Spleen (tissue), 7 donors: Measurements from ENCODE around the gene S100A8.

Experiments used
- CTCF ChIP-seq, 11 experiments: fragments of 200-600 bp in 7 of 11; fragments of 450-650 bp in 4 of 11; sonication (generic) in 4 of 11; IDR thresholded peaks in 8 of 11; conservative IDR thresholded peaks in 3 of 11; 1 replicate in 7 of 11; 2 replicates in 4 of 11; pipeline versions ENCODE4 v1.4.0 to v1.8.0; 2016 to 2021; ENCODE audit warnings: antibody characterized with exemption in 11 of 11, inconsistent platforms in 4 of 11, mild to moderate bottlenecking in 1 of 11
- POLR2A ChIP-seq, 3 donors: fragments of 450-650 bp; IDR thresholded peaks; one replicate each; pipeline ENCODE4 v1.5.1; 2017; ENCODE audit warnings: antibody characterized with exemption in 3 of 3, mild to moderate bottlenecking in 1 of 3
- donor health status: DM: no; HTN: no; CAD: no; lungs with moderate emphysema.
- donor health status: DM: no; HTN: no; CAD: no.
- donor health status: DM: no; HTN: no; CAD: no.

GRCh38 chr1:153430561-153430960 lies 39.7 kb upstream of the S100A8 start:
- TF ChIP-seq POLR2A (IDR thresholded peaks at IDR 0.05) (no peak), CTCF (IDR thresholded peaks at IDR 0.05 in 8 of 11, conservative IDR thresholded peaks at IDR 0.05 in 3 of 11) (no peak)
